B cell (primary cell): Measurements from ENCODE around the gene TARS1. TPM values are rescaled to one million over a fixed set of nuclear protein-coding genes. Genes with fewer than 3 reads are reported as not detected.

Source experiments
- ATAC-seq: fragments of 200-7000 bp; cut with Tn5 transposase; one replicate; pipeline ENCODE4 v1.10.0; 2021; ENCODE audit warnings: low read depth, mild to moderate bottlenecking, moderate number of reproducible peaks, moderate library complexity
- CTCF ChIA-PET: fragments of 350-600 bp; sonication (Branson Sonifier 250); formaldehyde crosslinking; loops from one replicate; lab custom pipeline; 2021; ENCODE audit warnings: antibody characterized with exemption, inconsistent platforms; lab: Charles Lee
- POLR2A ChIA-PET: fragments of 350-600 bp; sonication (Branson Sonifier 250); formaldehyde crosslinking; loops from one replicate; lab custom pipeline; 2021; ENCODE audit warnings: antibody characterized with exemption; lab: Charles Lee
- DNase-seq: peaks from one replicate; pipeline ENCODE4 v3.0.0; 2013
- H2AFZ ChIP-seq: 2 replicates; pipeline ENCODE4 v1.6.1; 2012; ENCODE audit warnings: mild to moderate bottlenecking, low read depth, low read length; ENCODE audit not compliant: insufficient read depth, poor library complexity, severe bottlenecking
- H3K27ac ChIP-seq, 2 donors: 1 replicate in 1 of 2; 2 replicates in 1 of 2; pipeline ENCODE4 v1.5.1; 2012 to 2013; ENCODE audit warnings: low read length in 2 of 2, mild to moderate bottlenecking in 2 of 2, moderate library complexity in 1 of 2
- H3K27me3 ChIP-seq, 4 experiments: fragments of 200-600 bp in 1 of 4; sonication (generic) in 1 of 4; replicated peaks in 1 of 4; 1 replicate in 2 of 4; 2 replicates in 2 of 4; pipeline versions ENCODE4 v1.6.1 to v1.7.0; 2013 to 2016; ENCODE audit warnings: low read length in 3 of 4, mild to moderate bottlenecking in 2 of 4, mixed read lengths in 1 of 4, moderate library complexity in 1 of 4; ENCODE audit not compliant: insufficient read depth in 4 of 4, control insufficient read depth in 3 of 4; ENCODE audit errors: control extremely low read depth in 1 of 4
- H3K36me3 ChIP-seq, 2 experiments: replicated peaks in 1 of 2; 1 replicate in 1 of 2; 2 replicates in 1 of 2; pipeline versions ENCODE4 v1.6.1 to v1.7.1; 2013; ENCODE audit warnings: low read length in 1 of 2; ENCODE audit not compliant: insufficient read depth in 2 of 2, control insufficient read depth in 1 of 2; ENCODE audit errors: control extremely low read depth in 1 of 2, extremely low read depth in 1 of 2
- H3K4me1 ChIP-seq, 2 donors: fragments of 200-600 bp in 1 of 2; sonication (generic) in 1 of 2; 1 replicate in 1 of 2; 2 replicates in 1 of 2; pipeline versions ENCODE4 v1.5.1 to v1.6.1; 2013 to 2017; ENCODE audit warnings: low read length in 2 of 2; ENCODE audit not compliant: control insufficient read depth in 2 of 2, insufficient read depth in 2 of 2
- H3K4me2 ChIP-seq: replicated peaks from 2 replicates; pipeline ENCODE3; 2012; ENCODE audit warnings: mild to moderate bottlenecking, low read depth, low read length; ENCODE audit not compliant: poor library complexity, severe bottlenecking
- H3K4me3 ChIP-seq, 5 experiments: fragments of 200-600 bp in 1 of 5; sonication (generic) in 1 of 5; 1 replicate in 3 of 5; 2 replicates in 2 of 5; pipeline versions ENCODE4 v1.5.1 to v1.7.0; 2011 to 2016; ENCODE audit warnings: low read length in 4 of 5, mild to moderate bottlenecking in 4 of 5, low read depth in 2 of 5, control low read depth in 1 of 5, moderate library complexity in 1 of 5; ENCODE audit not compliant: insufficient read depth in 1 of 5; ENCODE audit errors: control extremely low read depth in 1 of 5, extremely low read depth in 1 of 5
- H3K79me2 ChIP-seq: fragments of 200-600 bp; sonication (generic); one replicate; pipeline ENCODE4 v1.6.0; 2016; ENCODE audit warnings: low read length; ENCODE audit not compliant: control insufficient read depth, insufficient read depth
- H3K9ac ChIP-seq: fragments of 200-600 bp; sonication (generic); 2 replicates; pipeline ENCODE4 v1.6.1; 2017; ENCODE audit warnings: mild to moderate bottlenecking, low read length, moderate library complexity
- H3K9me3 ChIP-seq, 3 donors: one replicate each; pipeline versions ENCODE4 v1.6.1 to v1.7.1; 2013; ENCODE audit warnings: low read length in 2 of 3; ENCODE audit not compliant: control insufficient read depth in 2 of 3, insufficient read depth in 1 of 3; ENCODE audit errors: control extremely low read depth in 1 of 3
- H4K20me1 ChIP-seq: 2 replicates; pipeline ENCODE4 v1.6.0; 2012; ENCODE audit warnings: mild to moderate bottlenecking, low read length; ENCODE audit not compliant: insufficient read depth, control insufficient read depth, poor library complexity, severe bottlenecking
- H3K27ac Mint-ChIP-seq: one replicate; pipeline ENCODE4 v1.8.0; 2021; ENCODE audit warnings: mixed read lengths
- H3K27me3 Mint-ChIP-seq: one replicate; pipeline ENCODE4 v1.8.0; 2021; ENCODE audit warnings: mixed read lengths
- H3K4me1 Mint-ChIP-seq: one replicate; pipeline ENCODE4 v1.8.0; 2021; ENCODE audit warnings: mixed read lengths
- H3K4me3 Mint-ChIP-seq: one replicate; pipeline ENCODE4 v1.8.0; 2021; ENCODE audit warnings: mixed read lengths
- H3K9me3 Mint-ChIP-seq: one replicate; pipeline ENCODE4 v1.8.0; 2022; ENCODE audit warnings: mixed read lengths; ENCODE audit not compliant: insufficient read depth
- EZH2 ChIP-seq: IDR thresholded peaks from 2 replicates; pipeline ENCODE4 v1.6.1; 2012; ENCODE audit warnings: borderline replicate concordance, low read depth, mild to moderate bottlenecking, moderate library complexity, low read length; ENCODE audit not compliant: insufficient read depth, poor library complexity, severe bottlenecking
- WGBS: methylation state at CpG from one replicate; pipeline ENCODE4 v1.1.5; 2013; ENCODE audit warnings: missing lambda C conversion rate; ENCODE audit not compliant: insufficient coverage; 5-methylcytosine and 5-hydroxymethylcytosine counted together
- intact Hi-C: fragments of 100-400 bp; cut with micrococcal nuclease; formaldehyde crosslinking; loops from one replicate; pipeline ENCODE4 v1.10.0; 2022
- polyA plus RNA-seq: library from polyadenylated mRNA; depleted of rRNA; stranded (reverse); fragments of >200 nt; gene quantifications from 2 replicates; pipeline ENCODE4 v1.2.3, GENCODE V29; 2012
- total RNA-seq, 2 donors: library from RNA; stranded (reverse); fragments of 120-200 nt in 1 of 2; gene quantifications; 1 replicate in 1 of 2; 2 replicates in 1 of 2; pipeline versions ENCODE4 v1.2.3 to v1.2.4, GENCODE V29; 2013 to 2022
- TF ChIP-seq, protein P1 (sequence below): fragments of 200-600 bp; IDR thresholded peaks from one replicate; pipeline ENCODE4 v1.8.0; 2022; ENCODE audit warnings: antibody characterized with exemption, mild to moderate bottlenecking

TARS1 gene
- total and polyA plus RNA-seq, 2 donors (not counting 1 experiment from before 2014, with no cell fraction given) = 11.0 to 66.0 TPM

GRCh38 chr5:33472805-33473409 lies 32.1 kb downstream of the TARS1 start:
- TF ChIP-seq, protein P1, sequence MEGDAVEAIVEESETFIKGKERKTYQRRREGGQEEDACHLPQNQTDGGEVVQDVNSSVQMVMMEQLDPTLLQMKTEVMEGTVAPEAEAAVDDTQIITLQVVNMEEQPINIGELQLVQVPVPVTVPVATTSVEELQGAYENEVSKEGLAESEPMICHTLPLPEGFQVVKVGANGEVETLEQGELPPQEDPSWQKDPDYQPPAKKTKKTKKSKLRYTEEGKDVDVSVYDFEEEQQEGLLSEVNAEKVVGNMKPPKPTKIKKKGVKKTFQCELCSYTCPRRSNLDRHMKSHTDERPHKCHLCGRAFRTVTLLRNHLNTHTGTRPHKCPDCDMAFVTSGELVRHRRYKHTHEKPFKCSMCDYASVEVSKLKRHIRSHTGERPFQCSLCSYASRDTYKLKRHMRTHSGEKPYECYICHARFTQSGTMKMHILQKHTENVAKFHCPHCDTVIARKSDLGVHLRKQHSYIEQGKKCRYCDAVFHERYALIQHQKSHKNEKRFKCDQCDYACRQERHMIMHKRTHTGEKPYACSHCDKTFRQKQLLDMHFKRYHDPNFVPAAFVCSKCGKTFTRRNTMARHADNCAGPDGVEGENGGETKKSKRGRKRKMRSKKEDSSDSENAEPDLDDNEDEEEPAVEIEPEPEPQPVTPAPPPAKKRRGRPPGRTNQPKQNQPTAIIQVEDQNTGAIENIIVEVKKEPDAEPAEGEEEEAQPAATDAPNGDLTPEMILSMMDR = no peak
- no peak for TF ChIP-seq EZH2
- POLR2A ChIA-PET = no interaction called here
- Mint-ChIP-seq H3K9me3 (peaks cover 12% of the 10 kb centered on the region), H3K4me3 (no peak overlapping the region), H3K27me3 (no peaks in the 10 kb centered on the region), H3K4me1 (peaks cover 11% of the 10 kb centered on the region), H3K27ac (no peak overlapping the region)
- H3K27me3 ChIP-seq = no peaks in the 10 kb centered on the region
- H3K9ac ChIP-seq = no peak overlapping the region
- peaks cover 15 to 40% of the 10 kb centered on the region in 2 experiments for H3K36me3 ChIP-seq
- no peak overlapping the region for H2AFZ ChIP-seq
- H3K27ac ChIP-seq = no peak overlapping the region
- CTCF ChIA-PET = no interaction called here
- ATAC-seq (no peak), DNase-seq (no peak)
- 89% methylated on average over 1 of the region's 2 CpGs for WGBS
- no peaks in the 10 kb centered on the region for H3K4me1 ChIP-seq
- H3K4me2 ChIP-seq = no peak overlapping the region
- no peaks in the 10 kb centered on the region for H3K79me2 ChIP-seq
- intact Hi-C loops = no loop called here
- no peaks in the 10 kb centered on the region for H4K20me1 ChIP-seq
- no peak overlapping the region for H3K4me3 ChIP-seq
- H3K9me3 ChIP-seq = peaks cover 0 to 11% (median 7%) of the 10 kb centered on the region in 3 donors

DNA sequence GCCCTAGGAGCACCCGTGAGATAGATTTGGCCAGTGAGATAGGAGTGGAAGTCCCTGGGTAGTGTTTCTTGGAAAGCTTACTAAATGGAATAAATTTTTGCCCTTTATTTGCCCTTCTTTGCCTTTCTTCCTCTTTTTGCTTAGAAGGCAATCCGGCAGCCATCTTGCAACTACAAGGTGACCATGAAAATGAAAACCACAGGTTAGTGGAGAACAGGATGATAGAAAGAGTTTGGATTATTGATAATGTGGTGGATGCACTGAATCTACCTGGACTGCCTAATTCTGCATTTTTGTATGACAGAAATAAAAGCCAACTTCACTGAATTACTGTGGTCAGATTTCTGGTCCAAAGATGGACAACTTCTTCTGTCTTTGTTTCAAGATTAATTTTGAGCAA lies 33.2 kb downstream of the TARS1 start:
- H4K20me1 ChIP-seq = no peaks in the 10 kb centered on the region
- Mint-ChIP-seq H3K27me3 (no peaks in the 10 kb centered on the region), H3K4me3 (no peak overlapping the region), H3K9me3 (peaks cover 12% of the 10 kb centered on the region), H3K27ac (no peak overlapping the region), H3K4me1 (peaks cover 11% of the 10 kb centered on the region)
- H3K79me2 ChIP-seq = no peaks in the 10 kb centered on the region
- H3K4me3 ChIP-seq = no peak overlapping the region
- no peaks in the 10 kb centered on the region for H3K27me3 ChIP-seq
- ChIA-PET POLR2A (no interaction called here), CTCF (no interaction called here)
- ATAC-seq = no peak
- no peak overlapping the region for H3K4me2 ChIP-seq
- TF ChIP-seq EZH2 = no peak
- TF ChIP-seq, protein P1 = no peak
- H3K9ac ChIP-seq = no peak overlapping the region
- intact Hi-C loops = no loop called here
- H3K9me3 ChIP-seq = peaks cover 0 to 11% (median 7%) of the 10 kb centered on the region in 3 donors
- no peak overlapping the region for H3K27ac ChIP-seq
- no peak overlapping the region for H2AFZ ChIP-seq
- DNase-seq = no peak
- no peaks in the 10 kb centered on the region for H3K4me1 ChIP-seq
- peaks cover 15 to 29% of the 10 kb centered on the region in 2 experiments for H3K36me3 ChIP-seq
- no CpG with 5 or more reads among the region's 2 CpGs for WGBS
